Measurements from ENCODE around the gene ZFYVE28.

GRCh38 chr4:2413821-2414610 lies 4.4 kb downstream of the ZFYVE28 start:
- TF ChIP-seq CTCF (IDR thresholded peaks at IDR 0.05; ENCODE audit: insufficient read depth, low read length, poor library complexity, severe bottlenecking) (no peak), EZH2phosphoT487 (conservative IDR thresholded peaks at IDR 0.05; ENCODE audit: low read length) (no peak)

Data from SU-DHL-6 (cell line).